Suprapubic skin (tissue), 4 donors: ENCODE measurements around the gene PTX4. TPM values are rescaled to one million over a fixed set of nuclear protein-coding genes. Genes with fewer than 3 reads are reported as not detected.

Experiments
- DNase-seq, 2 donors: peaks; one replicate each; pipeline ENCODE4 v3.0.0-alpha.2; 2019; ENCODE audit warnings: low spot score in 2 of 2
- H3K27ac ChIP-seq: fragments of 200-600 bp; sonication (generic); one replicate; pipeline ENCODE4 v1.5.1; 2019
- H3K27me3 ChIP-seq: fragments of 200-600 bp; sonication (generic); one replicate; pipeline ENCODE4 v1.5.1; 2019
- H3K36me3 ChIP-seq: fragments of 200-600 bp; sonication (generic); one replicate; pipeline ENCODE4 v1.5.1; 2019
- H3K4me1 ChIP-seq: fragments of 200-600 bp; sonication (generic); one replicate; pipeline ENCODE4 v1.5.1; 2019
- H3K4me3 ChIP-seq: fragments of 200-600 bp; sonication (generic); one replicate; pipeline ENCODE4 v1.5.1; 2019; ENCODE audit warnings: mild to moderate bottlenecking
- H3K9me3 ChIP-seq: fragments of 200-600 bp; sonication (generic); one replicate; pipeline ENCODE4 v1.5.1; 2019
- CTCF ChIP-seq, 2 donors: fragments of 200-600 bp in 1 of 2; fragments of 450-650 bp in 1 of 2; sonication (generic) in 1 of 2; IDR thresholded peaks; one replicate each; pipeline ENCODE4 v1.5.1; 2016 to 2019; ENCODE audit warnings: antibody characterized with exemption in 2 of 2, mild to moderate bottlenecking in 1 of 2, moderate library complexity in 1 of 2
- EP300 ChIP-seq: sonication (generic); formaldehyde crosslinking; IDR thresholded peaks from one replicate; pipeline ENCODE4 v1.6.1; 2017; ENCODE audit warnings: antibody characterized with exemption
- POLR2A ChIP-seq, 2 donors: fragments of 450-650 bp; IDR thresholded peaks; one replicate each; pipeline ENCODE4 v1.6.1; 2017; ENCODE audit warnings: antibody characterized with exemption in 2 of 2, mild to moderate bottlenecking in 2 of 2, moderate library complexity in 2 of 2
- POLR2AphosphoS5 ChIP-seq, 3 donors: sonication (generic); formaldehyde crosslinking; IDR thresholded peaks; one replicate each; pipeline ENCODE4 v1.6.1; 2017; ENCODE audit warnings: antibody characterized with exemption in 3 of 3
- WGBS: methylation state at CpG from one replicate; pipeline ENCODE4 v1.1.5; 2018; 5-methylcytosine and 5-hydroxymethylcytosine counted together
- total RNA-seq, 4 donors: library from RNA; depleted of rRNA; stranded (reverse); fragments of >200 nt; gene quantifications; one replicate each; pipeline ENCODE4 v1.1.0, GENCODE V29; 2016

PTX4 gene
- total RNA-seq, 4 donors from 2014 or later: not detected

GRCh38 chr16:1488054-1488601 lies 616 bp downstream of the PTX4 start:
- peaks cover 9% of the 10 kb centered on the region for H3K4me1 ChIP-seq
- TF ChIP-seq POLR2AphosphoS5 (IDR thresholded peaks at IDR 0.05): no peak
- no peak for TF ChIP-seq CTCF (IDR thresholded peaks at IDR 0.05)
- TF ChIP-seq EP300: no peak
- TF ChIP-seq POLR2A (IDR thresholded peaks at IDR 0.05): no peak
- H3K4me3 ChIP-seq: no peak overlapping the region
- no peaks in the 10 kb centered on the region for H3K9me3 ChIP-seq
- WGBS: 90% methylated on average over 11 of the region's 24 CpGs
- no peak overlapping the region for H3K27ac ChIP-seq
- no peaks in the 10 kb centered on the region for H3K27me3 ChIP-seq
- no peaks in the 10 kb centered on the region for H3K36me3 ChIP-seq
- DNase-seq: no peak

GRCh38 chr16:1487395-1488053 lies 1.2 kb downstream of the PTX4 start:
- Histone ChIP-seq H3K4me1 (peaks cover 3% of the 10 kb centered on the region), H3K36me3 (no peaks in the 10 kb centered on the region), H3K9me3 (no peaks in the 10 kb centered on the region), H3K27ac (no peak overlapping the region), H3K4me3 (no peak overlapping the region), H3K27me3 (no peaks in the 10 kb centered on the region)
- DNase-seq: peak in 1 of 2 donors; percentile 59
- no peak for TF ChIP-seq CTCF (IDR thresholded peaks at IDR 0.05)
- no peak for TF ChIP-seq POLR2A (IDR thresholded peaks at IDR 0.05)
- no peak for TF ChIP-seq POLR2AphosphoS5 (IDR thresholded peaks at IDR 0.05)
- TF ChIP-seq EP300: no peak
- WGBS: 90% methylated on average over 19 of the region's 39 CpGs

GRCh38 chr16:1486551-1487390 lies 2.0 kb downstream of the PTX4 start:
- Histone ChIP-seq H3K27me3 (no peaks in the 10 kb centered on the region), H3K36me3 (no peaks in the 10 kb centered on the region), H3K27ac (no peak overlapping the region), H3K4me1 (no peaks in the 10 kb centered on the region), H3K9me3 (no peaks in the 10 kb centered on the region), H3K4me3 (no peak overlapping the region)
- no peak for DNase-seq
- 84% methylated on average over 24 of the region's 33 CpGs for WGBS
- TF ChIP-seq POLR2AphosphoS5 (IDR thresholded peaks at IDR 0.05) (no peak), POLR2A (IDR thresholded peaks at IDR 0.05) (no peak), CTCF (IDR thresholded peaks at IDR 0.05) (no peak), EP300 (no peak)

- Histone ChIP-seq H3K9me3 (no peaks in the 10 kb centered on the region), H3K27me3 (no peaks in the 10 kb centered on the region), H3K4me3 (no peak overlapping the region), H3K4me1 (no peaks in the 10 kb centered on the region), H3K36me3 (no peaks in the 10 kb centered on the region), H3K27ac (no peak overlapping the region)
- WGBS: 91% methylated on average over 26 of the region's 40 CpGs
- no peak for TF ChIP-seq CTCF (IDR thresholded peaks at IDR 0.05)
- TF ChIP-seq EP300: no peak
- TF ChIP-seq POLR2AphosphoS5 (IDR thresholded peaks at IDR 0.05): no peak
- TF ChIP-seq POLR2A (IDR thresholded peaks at IDR 0.05): no peak
- no peak for DNase-seq
These were observed 2.8 kb downstream of the PTX4 start for GRCh38 chr16:1485847-1486496.
